Measurements from ENCODE around the gene IL4R.
"Not testable (repeated sequence)": the region's sequence is repeated elsewhere in the genome, so short reads cannot be mapped to it uniquely, and the experiment has no call there.

The IL4R gene

GRCh38 chr16:27288313-27288712 is 25.5 kb upstream of the IL4R start:
- DNase-seq (ENCODE audit: low spot score) = not testable (repeated sequence)

GRCh38 chr16:27289669-27290068 is 24.1 kb upstream of the IL4R start:
- DNase-seq (ENCODE audit: low spot score) = no peak

- no peak for DNase-seq (ENCODE audit: low spot score)
Measured at GRCh38 chr16:27290562-27290961, 23.2 kb upstream of the IL4R start.

GRCh38 chr16:27291106-27291505 is 22.7 kb upstream of the IL4R start:
- DNase-seq (ENCODE audit: low spot score) = no peak

- DNase-seq (ENCODE audit: low spot score) = no peak
Measured at GRCh38 chr16:27291722-27292240, 22.0 kb upstream of the IL4R start.

- no peak for DNase-seq (ENCODE audit: low spot score)
Measured at GRCh38 chr16:27293343-27293742, 20.4 kb upstream of the IL4R start.

GRCh38 chr16:27298132-27298531 is 15.6 kb upstream of the IL4R start:
- no peak for DNase-seq (ENCODE audit: low spot score)

- DNase-seq (ENCODE audit: low spot score) = no peak
Measured at GRCh38 chr16:27301236-27301861, 12.4 kb upstream of the IL4R start.

- DNase-seq (ENCODE audit: low spot score) = no peak
Measured at GRCh38 chr16:27302126-27302525, 11.6 kb upstream of the IL4R start.

- DNase-seq (ENCODE audit: low spot score) = no peak
Measured at GRCh38 chr16:27303256-27304100, 10.3 kb upstream of the IL4R start.

- no peak for DNase-seq (ENCODE audit: low spot score)
Measured at GRCh38 chr16:27304102-27304501, 9.7 kb upstream of the IL4R start.

GRCh38 chr16:27304881-27305745 is 8.7 kb upstream of the IL4R start:
- no peak for DNase-seq (ENCODE audit: low spot score)

GRCh38 chr16:27305839-27306442 is 7.8 kb upstream of the IL4R start:
- no peak for DNase-seq (ENCODE audit: low spot score)

- no peak for DNase-seq (ENCODE audit: low spot score)
Measured at GRCh38 chr16:27308792-27309191, 5.0 kb upstream of the IL4R start.

- no peak for DNase-seq (ENCODE audit: low spot score)
Measured at GRCh38 chr16:27310576-27311447, 3.0 kb upstream of the IL4R start.

- no peak for DNase-seq (ENCODE audit: low spot score)
Measured at GRCh38 chr16:27311448-27311830, 2.3 kb upstream of the IL4R start.

- DNase-seq (ENCODE audit: low spot score) = no peak
Measured at GRCh38 chr16:27311897-27312303, 1.9 kb upstream of the IL4R start.

GRCh38 chr16:27312580-27313421 is 973 bp upstream of the IL4R start:
- DNase-seq (ENCODE audit: low spot score) = no peak

GRCh38 chr16:27314161-27314723 is 468 bp downstream of the IL4R start:
- DNase-seq (ENCODE audit: low spot score) = peak; percentile 40

- DNase-seq (ENCODE audit: low spot score) = no peak
Measured at GRCh38 chr16:27314986-27315332, 1.2 kb downstream of the IL4R start.

All from SW480 (cell line).